Ovary (tissue), 9 donors: Measurements from ENCODE around the gene SERINC3. TPM values are rescaled to one million over a fixed set of nuclear protein-coding genes. Genes with fewer than 3 reads are reported as not detected.

ENCODE experiments used
- DNase-seq, 5 donors: peaks; one replicate each; pipeline ENCODE4 v3.0.0-alpha.2; 2019 to 2020
- H3K27ac ChIP-seq, 2 donors: fragments of 200-600 bp; one replicate each; pipeline versions ENCODE4 v1.5.1 to v1.8.0; 2019 to 2022
- H3K27me3 ChIP-seq: fragments of 200-600 bp; one replicate; pipeline ENCODE4 v1.8.0; 2022
- H3K36me3 ChIP-seq: fragments of 200-600 bp; sonication (generic); one replicate; pipeline ENCODE4 v1.5.1; 2019
- H3K4me1 ChIP-seq: one replicate; pipeline ENCODE4 v1.8.1; 2013; ENCODE audit warnings: mild to moderate bottlenecking, moderate library complexity; ENCODE audit not compliant: insufficient read depth
- H3K4me3 ChIP-seq: fragments of 200-600 bp; sonication (generic); one replicate; pipeline ENCODE4 v1.5.1; 2017
- H3K9me3 ChIP-seq, 2 donors: fragments of 200-600 bp in 1 of 2; sonication (generic) in 1 of 2; one replicate each; pipeline versions ENCODE4 v1.5.1 to v1.8.1; 2013 to 2019; ENCODE audit warnings: mild to moderate bottlenecking in 1 of 2, moderate library complexity in 1 of 2
- CTCF ChIP-seq, 3 donors: fragments of 450-650 bp in 2 of 3; fragments of 200-600 bp in 1 of 3; IDR thresholded peaks; one replicate each; pipeline versions ENCODE4 v1.5.1 to v1.8.0; 2016 to 2022; ENCODE audit warnings: antibody characterized with exemption in 3 of 3, mild to moderate bottlenecking in 1 of 3
- EP300 ChIP-seq: sonication (generic); formaldehyde crosslinking; IDR thresholded peaks from one replicate; pipeline ENCODE4 v1.6.1; 2017; ENCODE audit warnings: antibody characterized with exemption
- POLR2A ChIP-seq: fragments of 450-650 bp; IDR thresholded peaks from one replicate; pipeline ENCODE4 v1.6.1; 2017; ENCODE audit warnings: antibody characterized with exemption, mild to moderate bottlenecking, moderate library complexity
- WGBS, 3 donors: extraction: QIAGEN DNeasy Blood & Tissue Kit in 1 of 3; methylation state at CpG; one replicate each; pipeline versions ENCODE4 v1.1.5 to v1.1.7; 2013 to 2017; 5-methylcytosine and 5-hydroxymethylcytosine counted together
- intact Hi-C, 4 donors: fragments of 100-400 bp; cut with DNase I; formaldehyde crosslinking; loops; one replicate each; pipeline versions ENCODE4 v1.11.0 to v1.15.1; 2022 to 2023
- polyA plus RNA-seq, 2 donors: library from polyadenylated mRNA; stranded (reverse); fragments of 200-250 nt in 1 of 2; fragments of 350-450 nt in 1 of 2; fragmentation: Illumina TruSeq in 1 of 2; extraction: RNeasy Lipid Tissue Mini Kit (QIAGEN cat#74804) in 1 of 2; gene quantifications; one replicate each; pipeline ENCODE4 v1.2.3, GENCODE V29; 2013 to 2014
- total RNA-seq, 7 donors: library from RNA; depleted of rRNA in 2 of 7; stranded (reverse); fragments of >200 nt in 2 of 7; fragmentation: NEBNext Ultra II Directional in 3 of 7; extraction: Animal tissue kit (Norgen Biotek cat#: 25700) in 3 of 7; gene quantifications; one replicate each; pipeline versions ENCODE4 v1.1.0 to v1.2.4, GENCODE V29; 2016 to 2023
- donor health status: DM: no; HTN: no; CAD: no; lungs with moderate emphysema.
- donor health status: DM: no; HTN: no; CAD: no.
- donor health status: Bipolar disorder and iron deficiency.
- donor health status: DM: yes; HTN: yes; CAD: no.
- donor health status: DM: no; HTN: no; CAD: no.
- donor health status: DM: yes; HTN: yes; CAD: no.

SERINC3 gene
- total and polyA plus RNA-seq, 9 donors = 52.1 to 171 (median 90.1) TPM

GRCh38 chr20:44552950-44553908, 31.4 kb upstream of the SERINC3 start:
- WGBS, 3 donors = 31 to 36% (median 31%) methylated on average over 6 of the region's 6 CpGs
- Histone ChIP-seq H3K4me1 (peaks cover 14% of the 10 kb centered on the region), H3K27ac (peak overlapping the region in 1 of 2 donors; percentile 64), H3K27me3 (no peaks in the 10 kb centered on the region), H3K4me3 (no peak overlapping the region), H3K9me3 (no peaks in the 10 kb centered on the region), H3K36me3 (no peaks in the 10 kb centered on the region)
- TF ChIP-seq POLR2A (no peak), EP300 (no peak), CTCF (IDR thresholded peaks at IDR 0.05) (no peak)
- DNase-seq = no peak
- intact Hi-C loops = no loop called here

- peaks cover 17% of the 10 kb centered on the region for H3K4me1 ChIP-seq
- H3K9me3 ChIP-seq = no peaks in the 10 kb centered on the region
- TF ChIP-seq EP300 = no peak
- no peak for TF ChIP-seq POLR2A
- no peak for TF ChIP-seq CTCF (IDR thresholded peaks at IDR 0.05)
- H3K27me3 ChIP-seq = no peaks in the 10 kb centered on the region
- intact Hi-C loops = no loop called here
- no peak for DNase-seq
- no peaks in the 10 kb centered on the region for H3K36me3 ChIP-seq
- H3K27ac ChIP-seq = peak overlapping the region in 1 of 2 donors; percentile 64
- WGBS, 3 donors = 33 to 38% (median 38%) methylated on average over 3 of the region's 3 CpGs
- no peak overlapping the region for H3K4me3 ChIP-seq
Measured at GRCh38 chr20:44552568-44552949, 30.7 kb upstream of the SERINC3 start.

GRCh38 chr20:44552050-44552449, 30.2 kb upstream of the SERINC3 start:
- Histone ChIP-seq H3K9me3 (no peaks in the 10 kb centered on the region), H3K4me3 (no peak overlapping the region), H3K36me3 (no peaks in the 10 kb centered on the region), H3K27me3 (no peaks in the 10 kb centered on the region), H3K27ac (peak overlapping the region in 1 of 2 donors; percentile 64), H3K4me1 (peaks cover 17% of the 10 kb centered on the region)
- intact Hi-C loops = no loop called here
- no peak for TF ChIP-seq CTCF (IDR thresholded peaks at IDR 0.05)
- TF ChIP-seq EP300 = no peak
- TF ChIP-seq POLR2A = no peak
- 91 to 93% (median 93%) methylated on average over 4 of the region's 4 CpGs for WGBS, 3 donors
- no peak for DNase-seq

- intact Hi-C loops = loop anchor here in 1 of 4 donors (10.0 kb wide), 1 partner anchor 56 kb away; no protein-coding TSS in a partner anchor
- TF ChIP-seq CTCF (IDR thresholded peaks at IDR 0.05) (no peak), EP300 (no peak), POLR2A (no peak)
- no peak for DNase-seq
- H3K9me3 ChIP-seq = no peaks in the 10 kb centered on the region
- WGBS, 3 donors = 6 to 11% (median 6%) methylated on average over 4 of the region's 4 CpGs
- peak overlapping the region in 1 of 2 donors; percentile 72 for H3K27ac ChIP-seq
- peaks cover 15% of the 10 kb centered on the region for H3K4me1 ChIP-seq
- H3K36me3 ChIP-seq = no peaks in the 10 kb centered on the region
- H3K27me3 ChIP-seq = no peaks in the 10 kb centered on the region
- no peak overlapping the region for H3K4me3 ChIP-seq
Measured at GRCh38 chr20:44549123-44549522, 27.3 kb upstream of the SERINC3 start.
